Measurements from ENCODE around the gene ARAP1.

DNA sequence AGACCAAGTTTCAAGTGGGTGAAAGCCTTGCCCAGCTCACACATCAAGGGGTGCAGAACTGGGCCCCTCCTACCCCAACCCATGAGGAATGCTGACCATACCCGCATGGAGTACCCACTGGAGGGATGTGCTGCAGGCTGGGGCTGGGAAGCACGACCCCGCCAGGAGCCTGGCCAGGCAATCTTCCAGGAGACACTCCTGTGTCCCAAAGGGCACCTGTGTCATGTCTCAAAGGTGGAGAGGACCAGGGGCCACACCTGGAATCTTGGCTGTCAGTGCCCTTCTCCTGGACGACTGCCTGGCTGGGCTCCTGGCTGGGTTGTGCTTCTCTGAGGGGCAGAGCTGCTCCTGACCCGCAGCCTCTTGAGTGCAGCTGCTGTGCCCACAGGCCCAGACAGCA is 6.7 kb downstream of the ARAP1 start:
- TF ChIP-seq CTCF (IDR thresholded peaks at IDR 0.05) (no peak), EZH2 (IDR thresholded peaks at IDR 0.05) (no peak), EZH2phosphoT487 (IDR thresholded peaks at IDR 0.05) (no peak)
